ENCODE data around the gene GRIK3. TPM values are rescaled to one million over a fixed set of nuclear protein-coding genes. Genes with fewer than 3 reads are reported as not detected.

The GRIK3 gene
- total and polyA plus RNA-seq, 4 donors: 0.03 to 0.08 (median 0.05) TPM; not detected in 1

- TF ChIP-seq CTCF (IDR thresholded peaks at IDR 0.05; ENCODE audit: low read depth, low read length, missing input control): no peak
- TF ChIP-seq JUND (IDR thresholded peaks at IDR 0.05): no peak
- no peak for TF ChIP-seq ATF3 (IDR thresholded peaks at IDR 0.05)
These were observed 267.8 kb downstream of the GRIK3 start (continued) for GRCh38 chr1:36766481-36766880.

- Histone ChIP-seq H3K4me3 (ENCODE audit: low read depth in 1 of 3, low read length in 3 of 3) (no peak overlapping the region), H3K4me1 (ENCODE audit: control insufficient read depth in 4 of 4, insufficient read depth in 4 of 4, low read length in 3 of 4) (no peaks in the 10 kb centered on the region), H3K9me3 (ENCODE audit: control insufficient read depth in 4 of 4, low read length in 3 of 4) (peaks cover 0 to 2% (median 0%) of the 10 kb centered on the region in 4 donors), H3K36me3 (ENCODE audit: control insufficient read depth in 4 of 4, insufficient read depth in 3 of 4, low read depth in 1 of 4, low read length in 3 of 4) (no peaks in the 10 kb centered on the region), H3K9ac (ENCODE audit: low read depth in 1 of 2, low read length in 2 of 2) (no peak overlapping the region), H3K27me3 (ENCODE audit: control insufficient read depth in 4 of 4, insufficient read depth in 4 of 4, low read length in 3 of 4) (peaks cover 0 to 8% (median 0%) of the 10 kb centered on the region in 4 donors), H3K27ac (ENCODE audit: low read depth in 1 of 2, low read length in 2 of 2) (no peak overlapping the region)
- whole genome bisulfite sequencing: 45% methylated on average over 5 of the region's 5 CpGs
- no peak for TF ChIP-seq FOXA2 (IDR thresholded peaks at IDR 0.05)
- no peak for DNase-seq (ENCODE audit: low spot score)
These were observed 268.5 kb downstream of the GRIK3 start for GRCh38 chr1:36765785-36766300.

- no peak for DNase-seq (ENCODE audit: low spot score)
- Histone ChIP-seq H3K4me1 (ENCODE audit: control insufficient read depth in 4 of 4, insufficient read depth in 4 of 4, low read length in 3 of 4) (no peaks in the 10 kb centered on the region), H3K4me3 (ENCODE audit: low read depth in 1 of 3, low read length in 3 of 3) (no peak overlapping the region), H3K27ac (ENCODE audit: low read depth in 1 of 2, low read length in 2 of 2) (no peak overlapping the region), H3K27me3 (ENCODE audit: control insufficient read depth in 4 of 4, insufficient read depth in 4 of 4, low read length in 3 of 4) (peaks cover 0 to 10% (median 0%) of the 10 kb centered on the region in 4 donors), H3K9ac (ENCODE audit: low read depth in 1 of 2, low read length in 2 of 2) (no peak overlapping the region), H3K36me3 (ENCODE audit: control insufficient read depth in 4 of 4, insufficient read depth in 3 of 4, low read depth in 1 of 4, low read length in 3 of 4) (no peaks in the 10 kb centered on the region), H3K9me3 (ENCODE audit: control insufficient read depth in 4 of 4, low read length in 3 of 4) (peaks cover 0 to 2% (median 0%) of the 10 kb centered on the region in 4 donors)
- no peak for TF ChIP-seq MAX (IDR thresholded peaks at IDR 0.05)
- TF ChIP-seq RAD21 (IDR thresholded peaks at IDR 0.05): no peak
- TF ChIP-seq CTCF (IDR thresholded peaks at IDR 0.05; ENCODE audit: low read depth, low read length, missing input control): no peak
- no peak for TF ChIP-seq SP1 (IDR thresholded peaks at IDR 0.05)
- 16% methylated on average over 2 of the region's 2 CpGs for whole genome bisulfite sequencing
These were observed 269.5 kb downstream of the GRIK3 start for GRCh38 chr1:36764798-36765197.

GRCh38 chr1:36763771-36764170 is 270.5 kb downstream of the GRIK3 start:
- Histone ChIP-seq H3K9me3 (ENCODE audit: control insufficient read depth in 4 of 4, low read length in 3 of 4) (peaks cover 0 to 4% (median under 1%) of the 10 kb centered on the region in 4 donors), H3K9ac (ENCODE audit: low read depth in 1 of 2, low read length in 2 of 2) (no peak overlapping the region), H3K36me3 (ENCODE audit: control insufficient read depth in 4 of 4, insufficient read depth in 3 of 4, low read depth in 1 of 4, low read length in 3 of 4) (no peaks in the 10 kb centered on the region), H3K4me3 (ENCODE audit: low read depth in 1 of 3, low read length in 3 of 3) (no peak overlapping the region), H3K27me3 (ENCODE audit: control insufficient read depth in 4 of 4, insufficient read depth in 4 of 4, low read length in 3 of 4) (peaks cover 0 to 10% (median 0%) of the 10 kb centered on the region in 4 donors), H3K4me1 (ENCODE audit: control insufficient read depth in 4 of 4, insufficient read depth in 4 of 4, low read length in 3 of 4) (no peaks in the 10 kb centered on the region), H3K27ac (ENCODE audit: low read depth in 1 of 2, low read length in 2 of 2) (no peak overlapping the region)
- WGBS: 85% methylated on average over 10 of the region's 10 CpGs
- TF ChIP-seq YY1 (IDR thresholded peaks at IDR 0.05): no peak
- TF ChIP-seq JUND (IDR thresholded peaks at IDR 0.05): no peak
- TF ChIP-seq FOXA1 (IDR thresholded peaks at IDR 0.05): no peak
- DNase-seq (ENCODE audit: low spot score): no peak

All from liver (tissue), 9 donors.